ENCODE measurements around the gene LRRC10.
"Not testable (repeated sequence)": the region's sequence is repeated elsewhere in the genome, so short reads cannot be mapped to it uniquely, and the experiment has no call there.

Gene LRRC10

GRCh38 chr12:69616025-69616424, 5.3 kb upstream of the LRRC10 start:
- no peak for DNase-seq (ENCODE audit: low spot score)

- no peak for DNase-seq (ENCODE audit: low spot score)
Observed at GRCh38 chr12:69613351-69613750, 2.6 kb upstream of the LRRC10 start.

- DNase-seq (ENCODE audit: low spot score): no peak
Observed at GRCh38 chr12:69610126-69610525, 581 bp downstream of the LRRC10 start.

GRCh38 chr12:69608114-69608513, 2.6 kb downstream of the LRRC10 start:
- peak; percentile 80 for DNase-seq (ENCODE audit: low spot score)

GRCh38 chr12:69604275-69604674, 6.4 kb downstream of the LRRC10 start:
- not testable (repeated sequence) for DNase-seq (ENCODE audit: low spot score)

GRCh38 chr12:69603556-69603955, 7.2 kb downstream of the LRRC10 start:
- DNase-seq (ENCODE audit: low spot score): not testable (repeated sequence)

- no peak for DNase-seq (ENCODE audit: low spot score)
Observed at GRCh38 chr12:69602954-69603353, 7.8 kb downstream of the LRRC10 start.

- DNase-seq (ENCODE audit: low spot score): no peak
Observed at GRCh38 chr12:69601962-69602685, 8.6 kb downstream of the LRRC10 start.

GRCh38 chr12:69600804-69601203, 9.9 kb downstream of the LRRC10 start:
- no peak for DNase-seq (ENCODE audit: low spot score)

GRCh38 chr12:69598174-69598753, 12.4 kb downstream of the LRRC10 start:
- no peak for DNase-seq (ENCODE audit: low spot score)

GRCh38 chr12:69595689-69596088, 15.0 kb downstream of the LRRC10 start:
- peak; percentile 81 for DNase-seq (ENCODE audit: low spot score)

GRCh38 chr12:69589082-69589481, 21.6 kb downstream of the LRRC10 start:
- no peak for DNase-seq (ENCODE audit: low spot score)

GRCh38 chr12:69588527-69588926, 22.2 kb downstream of the LRRC10 start:
- no peak for DNase-seq (ENCODE audit: low spot score)

- DNase-seq (ENCODE audit: low spot score): peak; percentile 97
Observed at GRCh38 chr12:69585189-69586062, 25.3 kb downstream of the LRRC10 start, which contains the start of gene CCT2. Gene CCT2, plus strand, starts transcription at chr12:69585459. Its CDS starts 63 bp downstream, at chr12:69585522.

GRCh38 chr12:69583203-69583602, 27.5 kb downstream of the LRRC10 start:
- peak; percentile 55 for DNase-seq (ENCODE audit: low spot score)

- DNase-seq (ENCODE audit: low spot score): no peak
Observed at GRCh38 chr12:69580074-69580473, 30.6 kb downstream of the LRRC10 start.

- no peak for DNase-seq (ENCODE audit: low spot score)
Observed at GRCh38 chr12:69579029-69579428, 31.7 kb downstream of the LRRC10 start.

GRCh38 chr12:69578283-69578682, 32.4 kb downstream of the LRRC10 start:
- no peak for DNase-seq (ENCODE audit: low spot score)

GRCh38 chr12:69575346-69575745, 35.4 kb downstream of the LRRC10 start:
- no peak for DNase-seq (ENCODE audit: low spot score)

GRCh38 chr12:69570545-69571399, 39.9 kb downstream of the LRRC10 start:
- peak; percentile 77 for DNase-seq (ENCODE audit: low spot score)

- DNase-seq (ENCODE audit: low spot score): no peak
Observed at GRCh38 chr12:69570000-69570516, 40.6 kb downstream of the LRRC10 start.

- DNase-seq (ENCODE audit: low spot score): no peak
Observed at GRCh38 chr12:69569236-69569635, 41.5 kb downstream of the LRRC10 start.

Measured in hematopoietic multipotent progenitor cell treated with erythropoietin and hydrocortisone succinate and interleukin-3 and kit ligand, for 17 days (in vitro differentiated cells).